A549 (cell line): ENCODE results near the gene KRTAP13-3. TPM values are rescaled to one million over a fixed set of nuclear protein-coding genes. Genes with fewer than 3 reads are reported as not detected.

Experiments
- ATAC-seq, 2 experiments: fragments of 200-7000 bp in 1 of 2; fragments of >200 bp in 1 of 2; cut with Nextera tagmentation in 1 of 2; cut with Tn5 transposase in 1 of 2; 3 replicates each; pipeline versions ENCODE4 v1.8.0 to v1.9.1; 2018 to 2020; ENCODE audit warnings: mild to moderate bottlenecking in 1 of 2, moderate library complexity in 1 of 2
- CTCF ChIA-PET: fragments of 300-600 bp; sonication (Branson Sonifier 250); formaldehyde crosslinking; extraction: SDS; loops from one replicate; lab custom pipeline; 2021; ENCODE audit warnings: antibody characterized with exemption, inconsistent platforms; lab: Yijun Ruan, JAX
- POLR2A ChIA-PET: fragments of 350-600 bp; formaldehyde crosslinking; extraction: SDS; loops from one replicate; lab custom pipeline; 2021; ENCODE audit warnings: antibody characterized with exemption, inconsistent platforms; lab: Yijun Ruan, JAX
- DNase-seq, 2 experiments: peaks; one replicate each; pipeline versions ENCODE4 v3.0.0 to v3.0.0-alpha.2; 2011 to 2016; ENCODE audit warnings: low read depth in 1 of 2, low spot score in 1 of 2
- FAIRE-seq: peaks from 2 replicates; lab custom pipeline; 2011; peaks lifted over from hg19 to GRCh38; lab: Jason Lieb, UNC
- H3K27ac ChIP-seq, 2 experiments: fragments of >200 bp; sonication (Bioruptor Twin); formaldehyde crosslinking; 3 replicates each; pipeline ENCODE4 v1.5.1; 2016 to 2017
- H3K4me1 ChIP-seq: fragments of >200 bp; sonication (Bioruptor Twin); formaldehyde crosslinking; 3 replicates; pipeline ENCODE4 v1.6.1; 2016
- H3K4me2 ChIP-seq: fragments of >200 bp; sonication (Bioruptor Twin); formaldehyde crosslinking; 3 replicates; pipeline ENCODE4 v1.6.1; 2016
- H3K4me3 ChIP-seq: fragments of >200 bp; sonication (Bioruptor Twin); formaldehyde crosslinking; 3 replicates; pipeline ENCODE4 v1.5.1; 2016
- H3K9me3 ChIP-seq: fragments of >200 bp; sonication (Bioruptor Twin); formaldehyde crosslinking; 3 replicates; pipeline ENCODE4 v1.6.1; 2016
- BHLHE40 ChIP-seq: IDR thresholded peaks from 2 replicates; pipeline ENCODE4 v1.6.1; 2012; ENCODE audit warnings: low read depth, low read length, inconsistent platforms
- CBX8 ChIP-seq: fragments of 200-600 bp; sonication (generic); IDR thresholded peaks from 2 replicates; pipeline ENCODE4 v1.6.1; 2016
- CHD2 ChIP-seq: fragments of 150-350 bp; IDR thresholded peaks from 2 replicates; pipeline ENCODE4 v1.6.1; 2014; ENCODE audit warnings: low read length; ENCODE audit not compliant: partially characterized antibody
- EHMT2 ChIP-seq: fragments of 200-600 bp; sonication (generic); IDR thresholded peaks from 2 replicates; pipeline ENCODE4 v1.6.1; 2016; ENCODE audit warnings: antibody characterized with exemption, low read depth, mild to moderate bottlenecking, moderate library complexity
- ESRRA ChIP-seq: fragments of 150-350 bp; IDR thresholded peaks from 2 replicates; pipeline ENCODE4 v1.6.1; 2014; ENCODE audit warnings: mild to moderate bottlenecking, low read length, borderline replicate concordance
- FOSB ChIP-seq: fragments of 250-450 bp; sonication (Bioruptor Pico); IDR thresholded peaks from 2 replicates; pipeline ENCODE4 v1.5.0; 2020; ENCODE audit warnings: mild to moderate bottlenecking, moderate library complexity
- HDAC2 ChIP-seq: fragments of 200-600 bp; sonication (generic); IDR thresholded peaks from 2 replicates; pipeline ENCODE4 v1.6.1; 2016
- HOXA7 ChIP-seq: fragments of 250-450 bp; sonication (Bioruptor Pico); IDR thresholded peaks from 2 replicates; pipeline ENCODE4 v1.5.0; 2020; ENCODE audit warnings: mild to moderate bottlenecking, moderate library complexity
- JUN ChIP-seq, 2 experiments: fragments of >200 bp; sonication (Bioruptor Twin); formaldehyde crosslinking; IDR thresholded peaks; 2 replicates in 1 of 2; 3 replicates in 1 of 2; pipeline ENCODE4 v1.6.1; 2016 to 2017
- KDM1A ChIP-seq: fragments of 200-600 bp; sonication (generic); IDR thresholded peaks from 2 replicates; pipeline ENCODE4 v1.6.1; 2016; ENCODE audit warnings: low read depth, mild to moderate bottlenecking
- KDM5A ChIP-seq: fragments of 200-600 bp; sonication (generic); IDR thresholded peaks from 2 replicates; pipeline ENCODE4 v1.6.1; 2016; ENCODE audit warnings: antibody characterized with exemption, mild to moderate bottlenecking
- MAFK ChIP-seq: fragments of 450-650 bp; IDR thresholded peaks from 2 replicates; pipeline ENCODE4 v1.6.1; 2014; ENCODE audit not compliant: partially characterized antibody
- MAZ ChIP-seq: fragments of 150-350 bp; IDR thresholded peaks from 2 replicates; pipeline ENCODE4 v1.6.1; 2014; ENCODE audit warnings: antibody characterized with exemption, low read depth, low read length, borderline replicate concordance
- NPAS2 ChIP-seq: fragments of 250-450 bp; sonication (Bioruptor Pico); IDR thresholded peaks from 2 replicates; pipeline ENCODE4 v1.8.0; 2022; ENCODE audit warnings: mild to moderate bottlenecking, moderate library complexity, borderline replicate concordance
- NR3C1 ChIP-seq: fragments of >200 bp; sonication (Bioruptor Twin); formaldehyde crosslinking; IDR thresholded peaks from 3 replicates; pipeline ENCODE4 v1.6.1; 2017
- POLR2A ChIP-seq: IDR thresholded peaks from 2 replicates; pipeline ENCODE4 v1.6.1; 2012; ENCODE audit warnings: mild to moderate bottlenecking, low read length
- POLR2AphosphoS2 ChIP-seq: conservative IDR thresholded peaks from 2 replicates; pipeline ENCODE4 v1.6.1; 2012; ENCODE audit warnings: low read length, improper control_type of control experiment, inconsistent platforms
- TFCP2L1 ChIP-seq: fragments of 250-450 bp; sonication (Bioruptor Pico); IDR thresholded peaks from 2 replicates; pipeline ENCODE4 v1.5.0; 2021; ENCODE audit warnings: mild to moderate bottlenecking
- ZC3H11A ChIP-seq: fragments of 450-650 bp; IDR thresholded peaks from 2 replicates; pipeline ENCODE4 v1.6.1; 2014; ENCODE audit warnings: antibody characterized with exemption, mild to moderate bottlenecking
- ZFP36 ChIP-seq: fragments of 450-650 bp; IDR thresholded peaks from 2 replicates; pipeline ENCODE4 v1.6.1; 2014; ENCODE audit warnings: borderline replicate concordance; ENCODE audit not compliant: partially characterized antibody
- WGBS: methylation state at CpG from one replicate; pipeline ENCODE4 v1.1.6; 2017; ENCODE audit errors: missing lambda C conversion rate; 5-methylcytosine and 5-hydroxymethylcytosine counted together
- polyA plus RNA-seq, 4 experiments: library from polyadenylated mRNA; depleted of rRNA in 3 of 4; stranded (reverse); fragments of >200 nt; fragmentation: RNase III in 1 of 4; extraction: RNeasy Plus Mini Kit Qiagen cat#74134 plus additional on column Dnase treatment in 1 of 4; gene quantifications; 2 replicates in 3 of 4; 3 replicates in 1 of 4; pipeline ENCODE4 v1.2.3, GENCODE V29; 2011 to 2017
- TF ChIP-seq, protein P1 (sequence below): fragments of >200 bp; sonication (Bioruptor Twin); formaldehyde crosslinking; IDR thresholded peaks from 3 replicates; pipeline ENCODE4 v1.5.1; 2016
- TF ChIP-seq, protein P2 (sequence below): fragments of 250-450 bp; sonication (Bioruptor Pico); IDR thresholded peaks from 2 replicates; pipeline ENCODE4 v1.5.0; 2020; ENCODE audit warnings: low read depth, mild to moderate bottlenecking, moderate library complexity
- TF ChIP-seq, protein P3 (sequence below): fragments of >200 bp; sonication (Bioruptor Twin); formaldehyde crosslinking; IDR thresholded peaks from 3 replicates; pipeline ENCODE4 v1.6.1; 2016
- TF ChIP-seq, protein P4 (sequence below): IDR thresholded peaks from 2 replicates; pipeline ENCODE4 v1.6.1; 2012; ENCODE audit warnings: low read depth, borderline replicate concordance
- TF ChIP-seq, protein P5 (sequence below): IDR thresholded peaks from 2 replicates; pipeline ENCODE4 v1.6.1; 2012

The KRTAP13-3 gene
- polyA plus RNA-seq, 2 of the 4 experiments (the other 2 are of a cell fraction), result not detected

DNA sequence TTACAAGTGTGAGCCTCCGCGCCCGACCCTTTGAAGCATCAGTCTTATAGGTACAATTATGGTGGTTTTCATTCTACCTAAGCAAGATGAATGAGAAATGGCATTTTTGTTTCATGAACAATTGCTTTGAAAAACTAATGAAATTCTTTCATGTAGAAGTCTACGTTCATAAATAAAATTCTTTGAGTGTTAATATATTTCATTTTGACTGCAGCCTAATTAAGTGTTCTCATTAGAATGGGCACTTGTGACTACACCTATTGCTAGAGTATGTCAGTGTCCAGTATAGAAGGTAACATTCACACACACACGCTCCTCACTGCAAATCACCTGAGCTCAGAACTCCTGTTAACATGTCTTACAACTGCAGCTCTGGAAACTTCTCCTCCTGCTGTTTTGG is 14.2 kb upstream of the KRTAP13-3 start, which contains the start of gene KRTAP15-1:
Gene KRTAP15-1, plus strand, starts transcription at position 301 of the 400 bp plus-strand sequence. Its CDS starts 53 bp downstream, at position 354.
- no peak for ATAC-seq
- Histone ChIP-seq H3K4me2 (no peak within 1 kb of the TSS), H3K27ac (no peak within 1 kb of the TSS), H3K9me3 (no peaks in the 10 kb centered on the region), H3K4me1 (no peaks in the 10 kb centered on the region), H3K4me3 (no peak within 1 kb of the TSS)
- ChIA-PET CTCF (interaction anchor here (0.6 kb wide), 1 partner anchor 154 kb away, joined by 3 read pairs; no protein-coding TSS in a partner anchor), POLR2A (no interaction called here)
- no peak for DNase-seq
- WGBS, result 42% methylated on average over 5 of the region's 5 CpGs
- TF ChIP-seq FOSB (CRISPR knock-in tag) (no peak), EHMT2 (no peak), ZC3H11A (no peak), MAZ (no peak), CBX8 (no peak), BHLHE40 (no peak), ESRRA (no peak), HOXA7 (CRISPR knock-in tag) (no peak), HDAC2 (no peak)
- TF ChIP-seq, protein P1, sequence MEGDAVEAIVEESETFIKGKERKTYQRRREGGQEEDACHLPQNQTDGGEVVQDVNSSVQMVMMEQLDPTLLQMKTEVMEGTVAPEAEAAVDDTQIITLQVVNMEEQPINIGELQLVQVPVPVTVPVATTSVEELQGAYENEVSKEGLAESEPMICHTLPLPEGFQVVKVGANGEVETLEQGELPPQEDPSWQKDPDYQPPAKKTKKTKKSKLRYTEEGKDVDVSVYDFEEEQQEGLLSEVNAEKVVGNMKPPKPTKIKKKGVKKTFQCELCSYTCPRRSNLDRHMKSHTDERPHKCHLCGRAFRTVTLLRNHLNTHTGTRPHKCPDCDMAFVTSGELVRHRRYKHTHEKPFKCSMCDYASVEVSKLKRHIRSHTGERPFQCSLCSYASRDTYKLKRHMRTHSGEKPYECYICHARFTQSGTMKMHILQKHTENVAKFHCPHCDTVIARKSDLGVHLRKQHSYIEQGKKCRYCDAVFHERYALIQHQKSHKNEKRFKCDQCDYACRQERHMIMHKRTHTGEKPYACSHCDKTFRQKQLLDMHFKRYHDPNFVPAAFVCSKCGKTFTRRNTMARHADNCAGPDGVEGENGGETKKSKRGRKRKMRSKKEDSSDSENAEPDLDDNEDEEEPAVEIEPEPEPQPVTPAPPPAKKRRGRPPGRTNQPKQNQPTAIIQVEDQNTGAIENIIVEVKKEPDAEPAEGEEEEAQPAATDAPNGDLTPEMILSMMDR, result no peak
- no peak for FAIRE-seq

DNA sequence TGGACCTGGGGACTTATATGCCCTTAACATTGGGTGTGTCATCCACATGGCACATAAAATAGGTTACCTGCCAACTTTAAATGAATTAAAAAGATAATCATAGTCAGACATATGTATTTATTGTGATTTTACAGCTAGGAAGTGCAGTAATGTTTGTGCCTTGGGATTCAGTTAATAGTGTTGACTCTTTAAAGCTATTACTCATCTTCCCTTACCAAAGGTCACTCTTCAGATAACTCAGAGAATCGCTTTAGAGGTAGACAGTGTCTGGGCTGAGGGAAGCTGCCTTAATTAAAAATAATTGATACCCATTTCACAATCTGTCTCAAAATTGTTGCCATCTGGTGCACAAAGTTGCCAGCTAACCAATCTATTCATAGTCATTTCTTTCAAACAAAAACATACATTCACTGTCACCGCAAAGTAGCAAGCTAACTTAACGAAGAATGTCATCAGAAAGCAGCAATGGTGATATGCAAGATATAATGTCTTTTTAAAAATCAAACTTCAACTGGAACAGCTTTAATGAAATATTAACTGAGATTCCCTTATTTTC is 11.4 kb upstream of the KRTAP13-3 start:
- H3K9me3 ChIP-seq, result no peaks in the 10 kb centered on the region
- TF ChIP-seq MAFK (no peak), TFCP2L1 (CRISPR knock-in tag) (no peak), POLR2A (no peak), ESRRA (no peak)
- TF ChIP-seq, protein P2, sequence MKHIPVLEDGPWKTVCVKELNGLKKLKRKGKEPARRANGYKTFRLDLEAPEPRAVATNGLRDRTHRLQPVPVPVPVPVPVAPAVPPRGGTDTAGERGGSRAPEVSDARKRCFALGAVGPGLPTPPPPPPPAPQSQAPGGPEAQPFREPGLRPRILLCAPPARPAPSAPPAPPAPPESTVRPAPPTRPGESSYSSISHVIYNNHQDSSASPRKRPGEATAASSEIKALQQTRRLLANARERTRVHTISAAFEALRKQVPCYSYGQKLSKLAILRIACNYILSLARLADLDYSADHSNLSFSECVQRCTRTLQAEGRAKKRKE (CRISPR knock-in tag), result no peak
- CTCF ChIA-PET, result no interaction called here
- FAIRE-seq, result no peak
- POLR2A ChIA-PET, result no interaction called here
- no peak for DNase-seq
- H3K4me3 ChIP-seq, result no peak overlapping the region
- no peaks in the 10 kb centered on the region for H3K4me1 ChIP-seq
- WGBS, result 7% methylated on average over 3 of the region's 3 CpGs
- no peak overlapping the region for H3K4me2 ChIP-seq
- H3K27ac ChIP-seq, result no peak overlapping the region
- no peak for ATAC-seq

DNA sequence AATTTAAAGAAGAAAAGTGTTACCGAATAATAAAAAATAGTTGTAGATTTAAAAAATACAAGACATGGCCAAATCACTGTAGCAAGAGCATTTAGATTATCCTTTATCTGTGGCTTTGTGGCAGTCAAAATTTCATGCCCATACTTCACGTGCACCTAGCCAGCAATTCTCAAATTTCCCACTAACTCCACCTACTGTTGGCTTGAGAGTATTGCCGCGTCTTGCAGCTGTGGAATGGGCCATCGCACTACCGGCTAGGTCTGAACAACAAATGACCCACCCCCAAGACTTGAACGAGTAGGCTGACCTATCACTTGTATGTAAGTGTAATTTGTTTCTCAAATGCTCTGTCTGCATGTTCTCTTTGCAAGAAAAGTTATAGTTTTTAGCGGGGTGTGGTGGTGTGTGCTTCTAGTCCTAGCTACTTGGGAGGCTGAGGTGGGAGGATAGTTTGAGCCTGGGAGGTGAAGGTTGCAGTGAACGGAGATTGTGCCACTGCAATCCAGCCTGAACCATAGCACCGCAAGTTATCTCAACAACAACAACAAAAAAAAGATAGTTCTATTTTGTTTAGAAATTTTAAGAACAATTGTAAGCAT is 8.4 kb upstream of the KRTAP13-3 start:
- ChIA-PET POLR2A (no interaction called here), CTCF (interaction anchor here (0.8 to 1.1 kb wide), 2 partner anchors 15 to 16 kb away, joined by 3 to 4 read pairs; no protein-coding TSS in a partner anchor)
- 9% methylated on average over 10 of the region's 10 CpGs for WGBS
- FAIRE-seq, result no peak
- Histone ChIP-seq H3K4me2 (no peak overlapping the region), H3K27ac (no peak overlapping the region), H3K9me3 (no peaks in the 10 kb centered on the region), H3K4me1 (no peaks in the 10 kb centered on the region), H3K4me3 (no peak overlapping the region)
- ATAC-seq, result peak in 1 of 2 experiments; percentile 44; a peak in 1 of 6 replicates
- peak in 1 of 2 experiments; percentile 32 for DNase-seq
- TF ChIP-seq ZFP36 (no peak), NPAS2 (no peak), KDM1A (no peak), CHD2 (no peak), POLR2AphosphoS2 (no peak), CBX8 (no peak), BHLHE40 (no peak), JUN (IDR thresholded peaks at IDR 0.05) (no peak), HDAC2 (no peak), NR3C1 (no peak), KDM5A (no peak), FOSB (CRISPR knock-in tag) (no peak)
- TF ChIP-seq, protein P3, sequence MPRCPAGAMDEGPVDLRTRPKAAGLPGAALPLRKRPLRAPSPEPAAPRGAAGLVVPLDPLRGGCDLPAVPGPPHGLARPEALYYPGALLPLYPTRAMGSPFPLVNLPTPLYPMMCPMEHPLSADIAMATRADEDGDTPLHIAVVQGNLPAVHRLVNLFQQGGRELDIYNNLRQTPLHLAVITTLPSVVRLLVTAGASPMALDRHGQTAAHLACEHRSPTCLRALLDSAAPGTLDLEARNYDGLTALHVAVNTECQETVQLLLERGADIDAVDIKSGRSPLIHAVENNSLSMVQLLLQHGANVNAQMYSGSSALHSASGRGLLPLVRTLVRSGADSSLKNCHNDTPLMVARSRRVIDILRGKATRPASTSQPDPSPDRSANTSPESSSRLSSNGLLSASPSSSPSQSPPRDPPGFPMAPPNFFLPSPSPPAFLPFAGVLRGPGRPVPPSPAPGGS, result no peak
- TF ChIP-seq, protein P4, sequence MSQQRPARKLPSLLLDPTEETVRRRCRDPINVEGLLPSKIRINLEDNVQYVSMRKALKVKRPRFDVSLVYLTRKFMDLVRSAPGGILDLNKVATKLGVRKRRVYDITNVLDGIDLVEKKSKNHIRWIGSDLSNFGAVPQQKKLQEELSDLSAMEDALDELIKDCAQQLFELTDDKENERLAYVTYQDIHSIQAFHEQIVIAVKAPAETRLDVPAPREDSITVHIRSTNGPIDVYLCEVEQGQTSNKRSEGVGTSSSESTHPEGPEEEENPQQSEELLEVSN, result no peak
- TF ChIP-seq, protein P5, sequence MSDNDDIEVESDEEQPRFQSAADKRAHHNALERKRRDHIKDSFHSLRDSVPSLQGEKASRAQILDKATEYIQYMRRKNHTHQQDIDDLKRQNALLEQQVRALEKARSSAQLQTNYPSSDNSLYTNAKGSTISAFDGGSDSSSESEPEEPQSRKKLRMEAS, result no peak
